K562 (cell line): ENCODE measurements around the gene WIPF2. TPM values are rescaled to one million over a fixed set of nuclear protein-coding genes. Genes with fewer than 3 reads are reported as not detected.

Source experiments
- ESRRA ChIP-seq: fragments of 450-650 bp; IDR thresholded peaks from 2 replicates; pipeline ENCODE4 v1.6.1; 2014; ENCODE audit warnings: low read depth, mild to moderate bottlenecking, moderate library complexity, borderline replicate concordance
- GATAD2A ChIP-seq: fragments of 450-650 bp; IDR thresholded peaks from 2 replicates; pipeline ENCODE4 v1.6.1; 2017
- MEF2A ChIP-seq: IDR thresholded peaks from 2 replicates; pipeline ENCODE4 v1.6.1; 2011; ENCODE audit warnings: low read depth, mild to moderate bottlenecking, low read length, moderate library complexity; ENCODE audit not compliant: control insufficient read depth
- MEF2D ChIP-seq: conservative IDR thresholded peaks from 2 replicates; pipeline ENCODE4 v1.6.1; 2016; ENCODE audit warnings: low read depth, missing genetic modification characterization, missing compliant biosample characterization
- MEIS2 ChIP-seq: fragments of 450-650 bp; IDR thresholded peaks from 2 replicates; pipeline ENCODE4 v1.6.1; 2014; ENCODE audit warnings: mild to moderate bottlenecking; ENCODE audit not compliant: partially characterized antibody
- SMARCC2 ChIP-seq: fragments of 450-650 bp; IDR thresholded peaks from 2 replicates; pipeline ENCODE4 v1.6.1; 2017; ENCODE audit warnings: antibody characterized with exemption, moderate library complexity, mild to moderate bottlenecking, low read depth
- TARDBP ChIP-seq: fragments of 450-650 bp; IDR thresholded peaks from 2 replicates; pipeline ENCODE4 v1.6.1; 2016
- TFAM ChIP-seq: fragments of 250-450 bp; sonication (Bioruptor Pico); conservative IDR thresholded peaks from 2 replicates; pipeline ENCODE4 v1.5.0; 2021; ENCODE audit warnings: mild to moderate bottlenecking, moderate library complexity
- TGIF2 ChIP-seq: sonication (generic); formaldehyde crosslinking; IDR thresholded peaks from 2 replicates; pipeline ENCODE4 v1.8.1; 2022; ENCODE audit warnings: mild to moderate bottlenecking, missing genetic modification reagents, moderate library complexity
- U2AF1 ChIP-seq: fragments of 200-400 bp; formaldehyde crosslinking; optimal IDR thresholded peaks from 2 replicates; pipeline ENCODE3; 2017; ENCODE audit warnings: mild to moderate bottlenecking, low read depth, low read length, moderate library complexity
- ZBTB9 ChIP-seq: fragments of 450-650 bp; formaldehyde crosslinking; IDR thresholded peaks from 2 replicates; pipeline ENCODE4 v1.4.0; 2020; ENCODE audit warnings: mild to moderate bottlenecking, moderate library complexity
- ZNF655 ChIP-seq: fragments of 250-450 bp; sonication (Bioruptor Pico); IDR thresholded peaks from 2 replicates; pipeline ENCODE4 v1.5.0; 2021
- ZNF778 ChIP-seq: fragments of 450-650 bp; formaldehyde crosslinking; IDR thresholded peaks from 2 replicates; pipeline ENCODE4 v1.4.0; 2020; ENCODE audit warnings: mild to moderate bottlenecking, moderate library complexity
- polyA plus RNA-seq, 8 experiments: library from polyadenylated mRNA; depleted of rRNA in 4 of 8; stranded (reverse) in 5 of 8; unstranded in 3 of 8; fragments of >200 nt; fragmentation: Nextera tagmentation in 2 of 8; fragmentation: Illumina TruSeq in 1 of 8; extraction: Ambion mirVana in 2 of 8; extraction: Trizol in 1 of 8; gene quantifications; 2 replicates each; pipeline versions ENCODE4 v1.2.1 to v1.2.3, GENCODE V29; 2011 to 2014; ENCODE audit warnings: inconsistent platforms in 1 of 8, missing spikeins in 1 of 8
- total RNA-seq, 7 experiments: library from RNA; depleted of rRNA in 6 of 7; stranded (reverse); fragments of >200 nt in 6 of 7; fragmentation: Illumina TruSeq in 2 of 7; extraction: Trizol in 2 of 7; gene quantifications; 2 replicates each; pipeline versions ENCODE4 v1.2.1 to v1.2.3, GENCODE V29; 2011 to 2021; ENCODE audit warnings: low replicate concordance in 1 of 7

WIPF2 gene
- total and polyA plus RNA-seq, 9 of the 15 experiments (the other 6 are each of a cell fraction or from before 2014, with no cell fraction given), result 3.6 to 15.0 (median 5.3) TPM

GRCh38 chr17:40321961-40322357 lies 102.9 kb downstream of the WIPF2 start (continued):
- TF ChIP-seq ESRRA (no peak), ZNF655 (no peak), U2AF1 (no peak), ZNF778 (CRISPR knock-in tag) (no peak), MEF2D (tag) (0 out of 2 replicates have a peak, but pooled peaks have one; percentile 13), MEF2A (peak; percentile 49; the same call in 1 of the 2 replicates), TGIF2 (no peak), MEIS2 (no peak), TFAM (no peak), TARDBP (no peak), SMARCC2 (no peak), GATAD2A (no peak), ZBTB9 (CRISPR knock-in tag) (no peak)
